B cell (primary cell): ENCODE results near the gene ERC2. TPM values are rescaled to one million over a fixed set of nuclear protein-coding genes. Genes with fewer than 3 reads are reported as not detected.

ENCODE experiments used
- ATAC-seq: fragments of 200-7000 bp; cut with Tn5 transposase; one replicate; pipeline ENCODE4 v1.10.0; 2021; ENCODE audit warnings: low read depth, mild to moderate bottlenecking, moderate number of reproducible peaks, moderate library complexity
- CTCF ChIA-PET: fragments of 350-600 bp; sonication (Branson Sonifier 250); formaldehyde crosslinking; loops from one replicate; lab custom pipeline; 2021; ENCODE audit warnings: antibody characterized with exemption, inconsistent platforms; lab: Charles Lee
- POLR2A ChIA-PET: fragments of 350-600 bp; sonication (Branson Sonifier 250); formaldehyde crosslinking; loops from one replicate; lab custom pipeline; 2021; ENCODE audit warnings: antibody characterized with exemption; lab: Charles Lee
- DNase-seq: peaks from one replicate; pipeline ENCODE4 v3.0.0; 2013
- H2AFZ ChIP-seq: 2 replicates; pipeline ENCODE4 v1.6.1; 2012; ENCODE audit warnings: mild to moderate bottlenecking, low read depth, low read length; ENCODE audit not compliant: insufficient read depth, poor library complexity, severe bottlenecking
- H3K27ac ChIP-seq, 2 donors: 1 replicate in 1 of 2; 2 replicates in 1 of 2; pipeline ENCODE4 v1.5.1; 2012 to 2013; ENCODE audit warnings: low read length in 2 of 2, mild to moderate bottlenecking in 2 of 2, moderate library complexity in 1 of 2
- H3K27me3 ChIP-seq, 4 experiments: fragments of 200-600 bp in 1 of 4; sonication (generic) in 1 of 4; replicated peaks in 1 of 4; 1 replicate in 2 of 4; 2 replicates in 2 of 4; pipeline versions ENCODE4 v1.6.1 to v1.7.0; 2013 to 2016; ENCODE audit warnings: low read length in 3 of 4, mild to moderate bottlenecking in 2 of 4, mixed read lengths in 1 of 4, moderate library complexity in 1 of 4; ENCODE audit not compliant: insufficient read depth in 4 of 4, control insufficient read depth in 3 of 4; ENCODE audit errors: control extremely low read depth in 1 of 4
- H3K36me3 ChIP-seq, 2 experiments: replicated peaks in 1 of 2; 1 replicate in 1 of 2; 2 replicates in 1 of 2; pipeline versions ENCODE4 v1.6.1 to v1.7.1; 2013; ENCODE audit warnings: low read length in 1 of 2; ENCODE audit not compliant: insufficient read depth in 2 of 2, control insufficient read depth in 1 of 2; ENCODE audit errors: control extremely low read depth in 1 of 2, extremely low read depth in 1 of 2
- H3K4me1 ChIP-seq, 2 donors: fragments of 200-600 bp in 1 of 2; sonication (generic) in 1 of 2; 1 replicate in 1 of 2; 2 replicates in 1 of 2; pipeline versions ENCODE4 v1.5.1 to v1.6.1; 2013 to 2017; ENCODE audit warnings: low read length in 2 of 2; ENCODE audit not compliant: control insufficient read depth in 2 of 2, insufficient read depth in 2 of 2
- H3K4me2 ChIP-seq: replicated peaks from 2 replicates; pipeline ENCODE3; 2012; ENCODE audit warnings: mild to moderate bottlenecking, low read depth, low read length; ENCODE audit not compliant: poor library complexity, severe bottlenecking
- H3K4me3 ChIP-seq, 5 experiments: fragments of 200-600 bp in 1 of 5; sonication (generic) in 1 of 5; 1 replicate in 3 of 5; 2 replicates in 2 of 5; pipeline versions ENCODE4 v1.5.1 to v1.7.0; 2011 to 2016; ENCODE audit warnings: low read length in 4 of 5, mild to moderate bottlenecking in 4 of 5, low read depth in 2 of 5, control low read depth in 1 of 5, moderate library complexity in 1 of 5; ENCODE audit not compliant: insufficient read depth in 1 of 5; ENCODE audit errors: control extremely low read depth in 1 of 5, extremely low read depth in 1 of 5
- H3K79me2 ChIP-seq: fragments of 200-600 bp; sonication (generic); one replicate; pipeline ENCODE4 v1.6.0; 2016; ENCODE audit warnings: low read length; ENCODE audit not compliant: control insufficient read depth, insufficient read depth
- H3K9ac ChIP-seq: fragments of 200-600 bp; sonication (generic); 2 replicates; pipeline ENCODE4 v1.6.1; 2017; ENCODE audit warnings: mild to moderate bottlenecking, low read length, moderate library complexity
- H3K9me3 ChIP-seq, 3 donors: one replicate each; pipeline versions ENCODE4 v1.6.1 to v1.7.1; 2013; ENCODE audit warnings: low read length in 2 of 3; ENCODE audit not compliant: control insufficient read depth in 2 of 3, insufficient read depth in 1 of 3; ENCODE audit errors: control extremely low read depth in 1 of 3
- H4K20me1 ChIP-seq: 2 replicates; pipeline ENCODE4 v1.6.0; 2012; ENCODE audit warnings: mild to moderate bottlenecking, low read length; ENCODE audit not compliant: insufficient read depth, control insufficient read depth, poor library complexity, severe bottlenecking
- H3K27ac Mint-ChIP-seq: one replicate; pipeline ENCODE4 v1.8.0; 2021; ENCODE audit warnings: mixed read lengths
- H3K27me3 Mint-ChIP-seq: one replicate; pipeline ENCODE4 v1.8.0; 2021; ENCODE audit warnings: mixed read lengths
- H3K4me1 Mint-ChIP-seq: one replicate; pipeline ENCODE4 v1.8.0; 2021; ENCODE audit warnings: mixed read lengths
- H3K4me3 Mint-ChIP-seq: one replicate; pipeline ENCODE4 v1.8.0; 2021; ENCODE audit warnings: mixed read lengths
- H3K9me3 Mint-ChIP-seq: one replicate; pipeline ENCODE4 v1.8.0; 2022; ENCODE audit warnings: mixed read lengths; ENCODE audit not compliant: insufficient read depth
- CTCF ChIP-seq: fragments of 200-600 bp; IDR thresholded peaks from one replicate; pipeline ENCODE4 v1.8.0; 2022; ENCODE audit warnings: antibody characterized with exemption, mild to moderate bottlenecking
- EZH2 ChIP-seq: IDR thresholded peaks from 2 replicates; pipeline ENCODE4 v1.6.1; 2012; ENCODE audit warnings: borderline replicate concordance, low read depth, mild to moderate bottlenecking, moderate library complexity, low read length; ENCODE audit not compliant: insufficient read depth, poor library complexity, severe bottlenecking
- WGBS: methylation state at CpG from one replicate; pipeline ENCODE4 v1.1.5; 2013; ENCODE audit warnings: missing lambda C conversion rate; ENCODE audit not compliant: insufficient coverage; 5-methylcytosine and 5-hydroxymethylcytosine counted together
- intact Hi-C: fragments of 100-400 bp; cut with micrococcal nuclease; formaldehyde crosslinking; loops from one replicate; pipeline ENCODE4 v1.10.0; 2022
- polyA plus RNA-seq: library from polyadenylated mRNA; depleted of rRNA; stranded (reverse); fragments of >200 nt; gene quantifications from 2 replicates; pipeline ENCODE4 v1.2.3, GENCODE V29; 2012
- total RNA-seq, 2 donors: library from RNA; stranded (reverse); fragments of 120-200 nt in 1 of 2; gene quantifications; 1 replicate in 1 of 2; 2 replicates in 1 of 2; pipeline versions ENCODE4 v1.2.3 to v1.2.4, GENCODE V29; 2013 to 2022

The ERC2 gene
- total and polyA plus RNA-seq, 2 donors (not counting 1 experiment from before 2014, with no cell fraction given): not detected

- Histone ChIP-seq H2AFZ (no peak overlapping the region), H3K36me3 (no peaks in the 10 kb centered on the region), H3K27me3 (no peaks in the 10 kb centered on the region), H3K9me3 (no peaks in the 10 kb centered on the region), H3K27ac (no peak overlapping the region), H3K79me2 (no peaks in the 10 kb centered on the region), H4K20me1 (no peaks in the 10 kb centered on the region), H3K9ac (no peak overlapping the region), H3K4me2 (no peak overlapping the region), H3K4me1 (no peaks in the 10 kb centered on the region), H3K4me3 (no peak overlapping the region)
- no peak overlapping the region for H3K4me3 Mint-ChIP-seq
- intact Hi-C loops: no loop called here
- TF ChIP-seq EZH2: no peak
- no peak for TF ChIP-seq CTCF
- no peaks in the 10 kb centered on the region for H3K4me1 Mint-ChIP-seq
- no CpG with 5 or more reads among the region's 2 CpGs for WGBS
- H3K27ac Mint-ChIP-seq: no peak overlapping the region
- ChIA-PET POLR2A (no interaction called here), CTCF (no interaction called here)
- DNase-seq (no peak), ATAC-seq (no peak)
- no peaks in the 10 kb centered on the region for H3K27me3 Mint-ChIP-seq
- no peaks in the 10 kb centered on the region for H3K9me3 Mint-ChIP-seq
These were observed 805.6 kb downstream of the ERC2 start for GRCh38 chr3:55662683-55663082.

DNA sequence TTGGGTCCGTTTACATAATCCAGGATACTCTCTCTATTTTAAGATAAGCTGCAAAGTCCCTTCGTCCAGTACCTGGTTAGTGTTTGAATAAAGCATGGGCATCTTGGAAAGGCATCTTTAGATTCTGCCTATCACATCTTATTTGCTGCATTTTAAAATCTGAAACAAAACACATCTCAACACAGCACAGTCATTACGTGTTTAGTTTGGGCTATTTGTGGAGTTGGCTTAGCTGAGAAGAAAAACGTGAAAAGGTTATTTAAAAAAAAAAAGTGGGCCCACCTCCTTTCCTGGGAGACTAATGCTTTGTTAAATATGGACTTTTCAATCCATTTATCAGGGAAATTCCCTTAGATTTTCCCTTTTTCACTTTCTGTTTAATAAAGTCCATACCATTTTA is 806.7 kb downstream of the ERC2 start:
- Histone ChIP-seq H3K4me1 (no peaks in the 10 kb centered on the region), H3K4me3 (no peak overlapping the region), H3K4me2 (no peak overlapping the region), H3K36me3 (no peaks in the 10 kb centered on the region), H3K79me2 (no peaks in the 10 kb centered on the region), H3K27ac (no peak overlapping the region), H3K27me3 (no peaks in the 10 kb centered on the region), H4K20me1 (no peaks in the 10 kb centered on the region), H2AFZ (no peak overlapping the region), H3K9me3 (no peaks in the 10 kb centered on the region), H3K9ac (no peak overlapping the region)
- Mint-ChIP-seq H3K4me3 (no peak overlapping the region), H3K27me3 (no peaks in the 10 kb centered on the region), H3K27ac (no peak overlapping the region), H3K9me3 (no peaks in the 10 kb centered on the region), H3K4me1 (no peaks in the 10 kb centered on the region)
- DNase-seq: no peak
- no CpG with 5 or more reads among the region's 4 CpGs for WGBS
- intact Hi-C loops: no loop called here
- ChIA-PET CTCF (no interaction called here), POLR2A (no interaction called here)
- ATAC-seq: no peak
- TF ChIP-seq EZH2: no peak
- TF ChIP-seq CTCF: no peak
